Measurements from ENCODE around the gene LHFPL4. TPM values are rescaled to one million over a fixed set of nuclear protein-coding genes. Genes with fewer than 3 reads are reported as not detected.
"Not testable (repeated sequence)": the region's sequence is repeated elsewhere in the genome, so short reads cannot be mapped to it uniquely, and the experiment has no call there.

LHFPL4 gene
- not detected for total RNA-seq
- long read RNA-seq: 0 reads

- no peak for ATAC-seq (ENCODE audit: poor library complexity)
- no peak for DNase-seq
- intact Hi-C loops (cut with DNase I): no loop called here
Measured at GRCh38 chr3:9553021-9553947, at the start of gene LHFPL4. Gene LHFPL4, minus strand, starts transcription at chr3:9553822. Its CDS starts 1,143 bp downstream, at chr3:9552679.

GRCh38 chr3:9602620-9603019 is 49.0 kb upstream of the LHFPL4 start:
- DNase-seq (no peak), ATAC-seq (ENCODE audit: poor library complexity) (no peak)
- intact Hi-C loops (cut with DNase I): no loop called here

- ATAC-seq (ENCODE audit: poor library complexity); DNase-seq; intact Hi-C loops (cut with DNase I): not testable (repeated sequence)
Measured at GRCh38 chr3:9601006-9601581, 47.5 kb upstream of the LHFPL4 start.

- ATAC-seq (ENCODE audit: poor library complexity) (peak; percentile 97), DNase-seq (peak; percentile 69)
Measured at GRCh38 chr3:9600597-9600996, 47.0 kb upstream of the LHFPL4 start.

GRCh38 chr3:9598783-9599387 is 45.3 kb upstream of the LHFPL4 start:
- DNase-seq: no peak
- no peak for ATAC-seq (ENCODE audit: poor library complexity)
- intact Hi-C loops (cut with DNase I): no loop called here

More at GRCh38 chr3:9600597-9600996, 47.0 kb upstream of the LHFPL4 start:
- intact Hi-C loops (cut with DNase I): no loop called here

- DNase-seq (no peak), ATAC-seq (ENCODE audit: poor library complexity) (no peak)
- intact Hi-C loops (cut with DNase I): no loop called here
Measured at GRCh38 chr3:9595877-9596276, 42.3 kb upstream of the LHFPL4 start.

GRCh38 chr3:9591781-9592180 is 38.2 kb upstream of the LHFPL4 start:
- intact Hi-C loops (cut with DNase I): not testable (repeated sequence)

GRCh38 chr3:9590282-9590791 is 36.7 kb upstream of the LHFPL4 start:
- DNase-seq: no peak
- intact Hi-C loops (cut with DNase I): no loop called here
- ATAC-seq (ENCODE audit: poor library complexity): no peak

More at GRCh38 chr3:9591781-9592180, 38.2 kb upstream of the LHFPL4 start:
- not testable (repeated sequence) for DNase-seq; ATAC-seq (ENCODE audit: poor library complexity)

GRCh38 chr3:9583792-9584191 is 30.2 kb upstream of the LHFPL4 start:
- DNase-seq (no peak), ATAC-seq (ENCODE audit: poor library complexity) (no peak)
- intact Hi-C loops (cut with DNase I): no loop called here

- intact Hi-C loops (cut with DNase I): no loop called here
- no peak for ATAC-seq (ENCODE audit: poor library complexity)
- DNase-seq: no peak
Measured at GRCh38 chr3:9583371-9583770, 29.7 kb upstream of the LHFPL4 start.

- DNase-seq (no peak), ATAC-seq (ENCODE audit: poor library complexity) (no peak)
- intact Hi-C loops (cut with DNase I): no loop called here
Measured at GRCh38 chr3:9582332-9582731, 28.7 kb upstream of the LHFPL4 start.

GRCh38 chr3:9581742-9582141 is 28.1 kb upstream of the LHFPL4 start:
- DNase-seq (no peak), ATAC-seq (ENCODE audit: poor library complexity) (no peak)
- intact Hi-C loops (cut with DNase I): no loop called here

- DNase-seq (no peak), ATAC-seq (ENCODE audit: poor library complexity) (no peak)
- intact Hi-C loops (cut with DNase I): no loop called here
Measured at GRCh38 chr3:9569054-9569453, 15.4 kb upstream of the LHFPL4 start.

- intact Hi-C loops (cut with DNase I): no loop called here
- ATAC-seq (ENCODE audit: poor library complexity): no peak
- no peak for DNase-seq
Measured at GRCh38 chr3:9565316-9565715, 11.7 kb upstream of the LHFPL4 start.

- no peak for DNase-seq
- ATAC-seq (ENCODE audit: poor library complexity): no peak
- intact Hi-C loops (cut with DNase I): no loop called here
Measured at GRCh38 chr3:9563851-9564250, 10.2 kb upstream of the LHFPL4 start.

- intact Hi-C loops (cut with DNase I); DNase-seq; ATAC-seq (ENCODE audit: poor library complexity): not testable (repeated sequence)
Measured at GRCh38 chr3:9560056-9560455, 6.4 kb upstream of the LHFPL4 start.

- DNase-seq: no peak
- no peak for ATAC-seq (ENCODE audit: poor library complexity)
- intact Hi-C loops (cut with DNase I): no loop called here
Measured at GRCh38 chr3:9553948-9554513, 409 bp upstream of the LHFPL4 start.

GRCh38 chr3:9552252-9552999 is 1.2 kb downstream of the LHFPL4 start:
- DNase-seq: no peak
- no peak for ATAC-seq (ENCODE audit: poor library complexity)
- intact Hi-C loops (cut with DNase I): no loop called here

Measured in Right ventricle myocardium superior (tissue), 1 donor.